Measurements from ENCODE around the gene PPP2R2C. TPM values are rescaled to one million over a fixed set of nuclear protein-coding genes. Genes with fewer than 3 reads are reported as not detected.

PPP2R2C gene
- total RNA-seq, 1 experiment from 2014 or later, result 8.1 TPM

DNA sequence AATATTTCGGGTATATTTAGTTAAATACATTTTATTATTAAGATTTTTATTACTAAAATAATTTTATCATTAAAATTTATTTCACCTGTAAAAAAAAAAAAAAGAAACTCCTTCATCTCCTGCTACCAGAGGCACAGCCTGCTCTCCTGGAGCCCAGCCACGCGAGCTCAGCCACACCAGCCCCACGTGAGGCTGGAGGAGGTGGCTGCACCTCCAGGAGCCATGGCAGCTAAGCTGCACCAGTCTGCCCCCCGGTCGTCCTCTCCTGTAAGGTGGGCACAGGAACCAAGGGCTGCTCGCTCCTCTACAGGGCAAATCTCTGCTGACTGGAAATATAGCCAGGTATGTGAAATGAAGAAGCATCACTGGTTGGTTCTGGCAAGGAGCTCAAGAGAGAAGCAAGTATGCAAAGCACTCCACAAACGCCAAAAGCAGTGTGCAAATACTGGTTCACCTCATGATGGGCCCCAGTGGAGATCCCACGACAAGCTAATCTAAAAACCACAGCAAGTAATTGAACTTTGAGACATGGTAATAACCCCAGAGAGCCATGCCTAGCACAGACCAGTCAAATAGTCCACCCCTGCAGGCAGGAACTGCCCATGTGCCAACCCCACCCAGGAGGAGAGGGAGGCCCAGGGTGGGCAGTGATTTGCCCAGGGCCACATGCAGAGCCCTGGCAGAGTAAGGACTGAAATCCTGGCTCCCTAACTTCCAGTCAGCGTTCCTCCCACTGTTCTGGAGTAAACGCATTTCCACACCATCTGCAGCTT lies 112.7 kb downstream of the PPP2R2C start:
- Histone ChIP-seq H2BK12ac (ENCODE audit: insufficient read length, low read depth, low read length) (no peak overlapping the region), H2BK15ac (ENCODE audit: low read depth, low read length) (no peak overlapping the region), H3K23ac (ENCODE audit: insufficient read length, low read depth, low read length) (no peak overlapping the region), H4K91ac (ENCODE audit: insufficient read length, low read depth, low read length) (no peak overlapping the region), H3K4ac (ENCODE audit: low read depth, low read length) (no peak overlapping the region), H3K27ac (ENCODE audit: insufficient read length, low read depth, low read length) (no peak overlapping the region), H2AK5ac (ENCODE audit: insufficient read length, low read length) (no peak overlapping the region), H3K79me1 (ENCODE audit: insufficient read depth, low read depth, low read length, poor library complexity, severe bottlenecking) (no peaks in the 10 kb centered on the region), H3K9ac (ENCODE audit: extremely low read depth, insufficient read length, low read length) (no peak overlapping the region), H4K8ac (replicated peaks; ENCODE audit: insufficient read length, low read depth, low read length) (no peak overlapping the region), H3T11ph (ENCODE audit: low read length) (no peak overlapping the region), H3K18ac (ENCODE audit: insufficient read length, low read depth, low read length) (no peak overlapping the region), H3K79me2 (ENCODE audit: insufficient read depth, low read length) (no peaks in the 10 kb centered on the region), H2BK5ac (ENCODE audit: insufficient read length, low read length) (no peak overlapping the region), H3K4me2 (ENCODE audit: insufficient read depth, insufficient read length, low read length) (no peak overlapping the region), H2BK20ac (ENCODE audit: low read depth, low read length, poor library complexity, severe bottlenecking) (no peak overlapping the region), H3K27me3 (ENCODE audit: insufficient read depth, low read length) (no peaks in the 10 kb centered on the region), H3K23me2 (ENCODE audit: insufficient read length, low read depth, low read length, poor library complexity, severe bottlenecking) (no peaks in the 10 kb centered on the region), H3K9me3 (ENCODE audit: control insufficient read depth, low read depth, low read length) (no peaks in the 10 kb centered on the region), H3K4me1 (ENCODE audit: insufficient read depth, low read length) (no peaks in the 10 kb centered on the region), H2BK120ac (ENCODE audit: low read depth, low read length, poor library complexity, severe bottlenecking) (no peak overlapping the region), H2AFZ (ENCODE audit: low read length) (no peak overlapping the region), H4K5ac (ENCODE audit: insufficient read length, low read depth, low read length) (no peak overlapping the region), H3K14ac (ENCODE audit: insufficient read depth, low read length) (no peak overlapping the region), H3K56ac (ENCODE audit: insufficient read length, low read depth, low read length) (no peak overlapping the region), H4K20me1 (ENCODE audit: control insufficient read depth, insufficient read depth, insufficient read length) (no peaks in the 10 kb centered on the region)
- no peak overlapping the region for H3K27ac Mint-ChIP-seq
- DNase-seq, result no peak
- H3K36me3 Mint-ChIP-seq (ENCODE audit: insufficient read depth in 1 of 3, low read depth in 3 of 3), result no peaks in the 10 kb centered on the region
- peaks cover 6 to 11% of the 10 kb centered on the region in 2 experiments for H3K4me1 Mint-ChIP-seq
- H3K4me3 Mint-ChIP-seq, result no peak overlapping the region
- peaks cover 18% of the 10 kb centered on the region for H3K27me3 Mint-ChIP-seq (ENCODE audit: low read depth)
- WGBS (ENCODE audit: extremely low coverage, insufficient read length, low lambda C conversion rate), result no CpG with 5 or more reads among the region's 11 CpGs
- no peaks in the 10 kb centered on the region; a peak in 2 of 5 replicates for H3K9me3 Mint-ChIP-seq
- TF ChIP-seq, protein P1, sequence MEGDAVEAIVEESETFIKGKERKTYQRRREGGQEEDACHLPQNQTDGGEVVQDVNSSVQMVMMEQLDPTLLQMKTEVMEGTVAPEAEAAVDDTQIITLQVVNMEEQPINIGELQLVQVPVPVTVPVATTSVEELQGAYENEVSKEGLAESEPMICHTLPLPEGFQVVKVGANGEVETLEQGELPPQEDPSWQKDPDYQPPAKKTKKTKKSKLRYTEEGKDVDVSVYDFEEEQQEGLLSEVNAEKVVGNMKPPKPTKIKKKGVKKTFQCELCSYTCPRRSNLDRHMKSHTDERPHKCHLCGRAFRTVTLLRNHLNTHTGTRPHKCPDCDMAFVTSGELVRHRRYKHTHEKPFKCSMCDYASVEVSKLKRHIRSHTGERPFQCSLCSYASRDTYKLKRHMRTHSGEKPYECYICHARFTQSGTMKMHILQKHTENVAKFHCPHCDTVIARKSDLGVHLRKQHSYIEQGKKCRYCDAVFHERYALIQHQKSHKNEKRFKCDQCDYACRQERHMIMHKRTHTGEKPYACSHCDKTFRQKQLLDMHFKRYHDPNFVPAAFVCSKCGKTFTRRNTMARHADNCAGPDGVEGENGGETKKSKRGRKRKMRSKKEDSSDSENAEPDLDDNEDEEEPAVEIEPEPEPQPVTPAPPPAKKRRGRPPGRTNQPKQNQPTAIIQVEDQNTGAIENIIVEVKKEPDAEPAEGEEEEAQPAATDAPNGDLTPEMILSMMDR (conservative IDR thresholded peaks at IDR 0.05), result no peak

All from H9 (cell line).